Measurements from ENCODE around the gene PRTFDC1. TPM values are rescaled to one million over a fixed set of nuclear protein-coding genes. Genes with fewer than 3 reads are reported as not detected.

PRTFDC1 gene, protein sequence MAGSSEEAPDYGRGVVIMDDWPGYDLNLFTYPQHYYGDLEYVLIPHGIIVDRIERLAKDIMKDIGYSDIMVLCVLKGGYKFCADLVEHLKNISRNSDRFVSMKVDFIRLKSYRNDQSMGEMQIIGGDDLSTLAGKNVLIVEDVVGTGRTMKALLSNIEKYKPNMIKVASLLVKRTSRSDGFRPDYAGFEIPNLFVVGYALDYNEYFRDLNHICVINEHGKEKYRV
- 10 to 100 TPM in 5 of 8 experiments, 1 to 10 TPM in 3; 5.6 to 31.3 (median 10.1) TPM for total RNA-seq

DNA sequence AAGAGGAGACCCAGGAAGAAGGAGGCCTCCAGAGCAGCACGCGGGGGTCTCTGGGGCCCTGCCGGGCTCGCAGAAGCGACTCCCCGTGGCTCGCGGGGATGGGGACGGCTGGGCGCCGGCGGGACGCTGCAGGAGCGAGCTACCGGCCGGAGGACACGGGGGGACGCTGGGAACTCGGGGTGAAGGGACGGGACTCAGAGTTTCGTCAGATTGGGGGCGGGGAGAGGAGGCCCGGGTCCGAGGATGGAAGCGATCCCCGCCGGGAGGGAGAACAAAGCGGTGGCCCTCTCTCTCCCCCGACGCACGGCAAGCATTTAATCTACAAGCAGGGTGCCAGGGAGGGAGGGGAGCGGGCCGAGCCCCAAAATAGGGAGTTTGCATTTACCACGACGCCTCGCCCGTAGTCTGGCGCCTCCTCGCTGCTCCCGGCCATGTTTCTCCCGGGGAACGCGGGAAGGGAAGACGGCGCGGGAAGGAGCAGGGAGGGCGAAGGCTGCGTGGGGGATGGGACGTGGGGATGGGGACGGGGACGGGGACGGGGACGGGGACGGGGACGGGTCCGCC lies at the start of gene PRTFDC1:
PRTFDC1 (minus strand) TSS at position 464 of the 564 bp plus-strand sequence; CDS start at position 433, 31 bp downstream.
- peak within 1 kb of the TSS; percentile 25 to 49 (median 32) for H3K4me3 ChIP-seq
- 0 to 10% methylated on average over 1 to 6 of the region's 56 CpGs; no CpG with 5 or more reads in 8 of the 10 experiments for WGBS, 10 experiments
- peaks cover 28 to 33% of the 10 kb centered on the region in 2 donors for H3K4me1 ChIP-seq (replicated peaks in 1 of 2)
- ATAC-seq (replicated peaks in 6 of 8), result peak; percentile 16 to 70 (median 54)
- in situ Hi-C loops (cut with MboI; ENCODE audit: low pct_unique_long_range_greater_than_20kb in 2 of 9, low sequenced_read_pairs in 9 of 9, unreplicated experiment in 9 of 9), result no loop called here
- peak within 1 kb of the TSS; percentile 88 to 89 for H3K27ac ChIP-seq

DNA sequence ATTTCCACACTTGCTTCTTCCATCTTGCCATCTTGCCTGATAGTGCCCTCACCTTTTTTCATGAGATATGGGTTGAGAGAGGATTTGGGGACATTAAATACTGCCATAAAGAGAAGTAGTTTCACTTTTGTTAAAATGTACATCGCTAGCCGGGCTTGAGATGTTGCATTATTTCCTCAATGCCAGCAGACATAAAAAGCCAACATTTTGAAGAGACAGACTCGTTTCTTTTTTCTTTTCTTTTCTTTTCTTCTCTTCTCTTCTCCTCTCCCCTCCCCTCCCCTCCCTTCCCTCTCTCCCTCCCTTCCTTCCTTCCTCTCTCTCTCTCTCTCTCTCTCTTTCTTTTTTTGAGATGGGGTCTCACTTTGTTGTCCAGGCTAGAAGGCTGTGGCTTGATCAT lies 45.6 kb upstream of the PRTFDC1 start:
- 53 to 100% (median 72%) methylated on average over 1 to 3 of the region's 3 CpGs; no CpG with 5 or more reads in 2 of the 10 experiments for WGBS, 10 experiments
- ATAC-seq (replicated peaks in 6 of 8), result no peak

DNA sequence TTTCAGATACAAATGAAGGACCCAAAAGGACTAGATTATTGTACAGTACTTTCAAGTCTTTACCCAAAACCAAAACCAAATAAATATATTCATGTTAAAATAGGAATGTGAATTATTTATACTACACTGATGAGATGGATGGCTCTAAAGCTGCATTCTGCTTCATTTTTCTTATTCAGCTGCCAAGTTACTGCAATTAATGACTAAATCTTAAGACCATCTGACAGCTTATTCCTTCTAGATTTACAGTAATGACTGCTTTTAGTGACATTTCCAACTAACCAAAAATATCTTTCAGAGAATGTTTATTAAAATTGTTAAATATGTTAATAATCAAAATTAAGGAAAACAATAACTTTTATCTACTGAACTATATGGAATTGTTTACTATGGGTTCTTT lies 42.7 kb upstream of the PRTFDC1 start:
- in situ Hi-C loops (cut with MboI; ENCODE audit: low pct_unique_long_range_greater_than_20kb in 2 of 9, low sequenced_read_pairs in 9 of 9, unreplicated experiment in 9 of 9), result loop anchor here in 1 of 9 experiments (25.0 kb wide), 2 partner anchors 258 to 358 kb away; no protein-coding TSS in a partner anchor
- no peak overlapping the region for H3K27ac ChIP-seq
- H3K4me1 ChIP-seq (replicated peaks in 1 of 2), result no peaks in the 10 kb centered on the region
- no peak overlapping the region for H3K4me3 ChIP-seq
- ATAC-seq (replicated peaks in 6 of 8), result no peak

More for the DNA sequence above, 45.6 kb upstream of the PRTFDC1 start:
- in situ Hi-C loops (cut with MboI; ENCODE audit: low pct_unique_long_range_greater_than_20kb in 2 of 9, low sequenced_read_pairs in 9 of 9, unreplicated experiment in 9 of 9), result loop anchor here in 1 of 9 experiments (25.0 kb wide), 2 partner anchors 261 to 361 kb away; no protein-coding TSS in a partner anchor
- Histone ChIP-seq H3K4me1 (replicated peaks in 1 of 2) (no peaks in the 10 kb centered on the region), H3K27ac (no peak overlapping the region), H3K4me3 (no peak overlapping the region)

DNA sequence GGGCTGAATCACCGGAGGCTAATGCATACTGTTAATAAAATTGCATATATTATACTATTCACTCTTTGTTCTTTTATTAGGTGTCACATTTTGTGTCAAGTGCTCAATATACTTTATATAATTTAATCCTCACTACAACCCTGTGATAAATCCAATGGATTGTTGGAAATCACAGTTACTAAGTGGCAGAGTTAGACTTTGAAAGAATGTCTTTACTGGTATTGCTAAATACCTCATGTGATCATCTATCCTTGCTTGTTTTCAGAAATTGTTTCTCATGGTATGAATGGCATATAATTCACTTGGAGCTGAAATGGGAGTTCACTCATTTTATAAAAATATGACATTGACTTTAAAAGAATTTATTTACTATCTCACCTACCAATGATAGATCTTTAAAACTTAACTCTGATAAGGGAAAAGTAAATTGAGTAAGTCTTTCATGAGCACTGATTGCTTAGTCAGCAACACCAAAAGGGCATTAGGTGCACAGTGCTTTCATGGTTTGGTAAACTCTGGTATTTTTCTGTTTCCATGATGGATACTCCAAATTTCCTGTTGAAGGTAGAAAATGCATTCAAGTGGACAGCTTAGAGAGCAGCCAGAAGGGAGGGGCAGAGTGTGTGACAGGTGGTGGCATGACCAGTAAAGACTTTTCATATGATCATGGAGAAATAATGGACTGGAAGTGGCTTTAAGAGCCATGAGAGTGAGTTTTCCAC lies 41.0 kb upstream of the PRTFDC1 start:
- ATAC-seq (replicated peaks in 6 of 8), result no peak
- Histone ChIP-seq H3K27ac (no peak overlapping the region), H3K4me1 (replicated peaks in 1 of 2) (peaks cover 5% of the 10 kb centered on the region in 2 donors), H3K4me3 (no peak overlapping the region)
- 0 to 100% (median 90%) methylated on average over 1 of the region's 1 CpG for WGBS, 10 experiments
- in situ Hi-C loops (cut with MboI; ENCODE audit: low pct_unique_long_range_greater_than_20kb in 2 of 9, low sequenced_read_pairs in 9 of 9, unreplicated experiment in 9 of 9), result loop anchor here in 1 of 9 experiments (25.0 kb wide), 2 partner anchors 256 to 356 kb away; no protein-coding TSS in a partner anchor

DNA sequence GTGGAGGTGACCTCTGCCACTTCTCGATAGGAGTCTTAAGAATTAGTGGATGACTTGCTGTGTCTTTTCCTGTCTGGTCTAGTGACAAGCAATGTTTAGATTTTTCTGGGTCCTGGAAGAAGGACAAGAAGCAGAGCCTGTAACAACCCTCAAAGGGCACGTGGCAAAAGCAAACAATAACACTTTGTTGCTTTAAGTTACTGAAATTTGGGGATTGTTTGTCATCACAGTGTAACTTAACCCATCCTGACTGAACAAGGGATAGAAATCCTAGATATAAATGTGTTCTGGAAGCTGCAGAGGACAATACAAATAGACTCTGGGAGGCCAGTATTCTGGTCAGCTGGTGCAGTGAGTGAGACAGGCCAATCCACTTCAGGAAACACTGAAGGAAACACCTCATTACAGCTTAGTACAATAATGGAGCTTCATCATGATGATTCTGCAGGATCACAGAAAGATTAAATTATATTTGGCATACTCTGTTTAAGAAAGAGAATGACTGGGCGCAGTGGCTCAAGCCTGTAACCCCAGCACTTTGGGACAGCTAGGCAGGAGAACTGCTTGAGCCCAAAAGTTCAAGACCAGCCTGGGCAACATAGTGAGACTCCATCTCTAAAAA lies 40.2 kb upstream of the PRTFDC1 start:
- H3K27ac ChIP-seq, result no peak overlapping the region
- H3K4me3 ChIP-seq, result no peak overlapping the region
- H3K4me1 ChIP-seq (replicated peaks in 1 of 2), result peaks cover 5% of the 10 kb centered on the region in 2 donors
- 76 to 100% (median 92%) methylated on average over 1 to 3 of the region's 3 CpGs; no CpG with 5 or more reads in 1 of the 10 experiments for WGBS, 10 experiments
- ATAC-seq (replicated peaks in 6 of 8), result no peak
- in situ Hi-C loops (cut with MboI; ENCODE audit: low pct_unique_long_range_greater_than_20kb in 2 of 9, low sequenced_read_pairs in 9 of 9, unreplicated experiment in 9 of 9), result loop anchor here in 1 of 9 experiments (25.0 kb wide), 2 partner anchors 255 to 355 kb away; no protein-coding TSS in a partner anchor

DNA sequence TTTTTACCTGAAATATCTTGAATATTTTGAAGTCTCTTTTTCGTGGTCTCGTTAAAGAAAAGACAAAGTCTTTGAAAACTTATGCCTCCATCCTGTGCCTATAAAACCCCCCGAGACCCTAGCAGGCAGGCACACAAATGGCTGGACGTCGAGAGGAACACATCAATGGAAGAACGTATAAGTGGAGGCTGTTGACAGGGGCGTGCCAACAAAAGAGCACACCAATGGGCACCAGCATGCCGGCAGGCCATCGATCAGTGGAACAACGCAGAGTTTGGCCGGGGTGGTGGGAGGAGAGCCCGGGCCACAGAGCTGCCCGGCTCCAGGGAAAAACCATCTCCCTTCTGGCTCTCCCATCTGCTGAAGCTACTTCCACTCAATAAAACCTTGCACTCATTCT lies 38.9 kb upstream of the PRTFDC1 start:
- no peak for ATAC-seq (replicated peaks in 6 of 8)
- Histone ChIP-seq H3K4me3 (no peak overlapping the region), H3K4me1 (replicated peaks in 1 of 2) (peaks cover 5% of the 10 kb centered on the region in 2 donors), H3K27ac (no peak overlapping the region)
- WGBS, 10 experiments, result 83 to 100% (median 90%) methylated on average over 1 to 11 of the region's 13 CpGs; no CpG with 5 or more reads in 3 of the 10 experiments
- in situ Hi-C loops (cut with MboI; ENCODE audit: low pct_unique_long_range_greater_than_20kb in 2 of 9, low sequenced_read_pairs in 9 of 9, unreplicated experiment in 9 of 9), result loop anchor here in 1 of 9 experiments (25.0 kb wide), 2 partner anchors 254 to 354 kb away; no protein-coding TSS in a partner anchor

DNA sequence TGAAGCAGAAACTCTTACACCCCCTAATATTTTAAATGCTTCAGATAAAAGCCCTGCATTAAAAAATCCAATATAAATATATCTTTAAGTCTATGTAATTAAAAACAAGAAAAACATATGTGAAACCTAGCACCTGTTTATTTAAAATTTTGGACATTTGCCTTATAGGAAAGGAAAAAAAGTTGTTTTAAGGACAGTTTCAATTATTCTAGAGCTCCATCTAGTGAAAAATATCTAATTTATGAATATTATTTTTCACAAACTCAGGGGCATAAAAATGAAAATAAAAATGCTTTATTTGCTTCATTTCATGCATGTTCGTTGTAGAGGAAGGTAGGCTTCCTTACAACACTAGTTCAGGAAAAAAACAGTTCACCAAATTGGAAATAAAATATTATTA lies 37.5 kb upstream of the PRTFDC1 start:
- in situ Hi-C loops (cut with MboI; ENCODE audit: low pct_unique_long_range_greater_than_20kb in 2 of 9, low sequenced_read_pairs in 9 of 9, unreplicated experiment in 9 of 9), result loop anchor here in 1 of 9 experiments (25.0 kb wide), 2 partner anchors 253 to 353 kb away; no protein-coding TSS in a partner anchor
- no peak for ATAC-seq (replicated peaks in 6 of 8)
- Histone ChIP-seq H3K27ac (no peak overlapping the region), H3K4me1 (replicated peaks in 1 of 2) (peaks cover 5% of the 10 kb centered on the region in 2 donors), H3K4me3 (no peak overlapping the region)
- 0 to 91% (median 60%) methylated on average over 1 of the region's 1 CpG; no CpG with 5 or more reads in 1 of the 10 experiments for WGBS, 10 experiments

DNA sequence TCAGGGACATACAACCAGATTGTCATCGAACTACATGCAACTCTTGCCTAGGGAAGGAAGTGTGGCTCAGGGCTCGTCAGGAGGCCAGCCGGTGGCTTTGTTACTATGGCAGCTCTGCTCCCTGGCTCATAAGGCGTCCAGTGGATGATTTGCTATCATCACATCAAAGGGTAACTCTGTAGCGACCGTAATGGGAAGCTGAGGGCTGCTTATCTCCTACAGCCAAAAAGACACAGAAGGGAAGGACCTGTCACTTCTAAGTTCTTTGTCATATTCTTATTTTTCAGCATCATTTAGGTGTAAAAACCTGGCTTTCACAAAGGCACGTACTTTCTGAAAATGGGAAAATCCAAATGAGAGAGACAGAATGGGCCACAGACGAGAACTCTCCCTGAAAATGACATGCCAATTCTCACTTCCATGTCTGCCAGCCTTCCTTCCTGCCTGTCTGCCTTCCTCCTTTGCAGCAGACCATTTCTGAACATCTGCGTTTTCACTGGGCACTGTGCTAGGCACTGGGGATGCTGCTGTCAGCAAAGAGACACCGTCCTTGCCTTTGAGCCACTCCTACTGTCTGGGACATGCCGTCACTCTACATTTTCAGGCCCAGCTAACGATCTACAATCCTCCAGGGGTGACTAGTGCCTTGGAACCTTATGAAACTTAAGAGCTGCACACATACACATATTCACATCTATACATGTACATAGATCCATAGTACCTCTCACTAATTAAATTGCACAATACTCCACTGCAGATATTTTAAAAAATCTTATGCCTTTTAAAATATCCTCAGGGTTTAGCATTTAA lies 36.6 kb upstream of the PRTFDC1 start:
- H3K4me1 ChIP-seq (replicated peaks in 1 of 2), result peaks cover 5% of the 10 kb centered on the region in 2 donors
- 55 to 100% (median 69%) methylated on average over 1 to 9 of the region's 12 CpGs for WGBS, 10 experiments
- H3K4me3 ChIP-seq, result no peak overlapping the region
- H3K27ac ChIP-seq, result no peak overlapping the region
- in situ Hi-C loops (cut with MboI; ENCODE audit: low pct_unique_long_range_greater_than_20kb in 2 of 9, low sequenced_read_pairs in 9 of 9, unreplicated experiment in 9 of 9), result loop anchor here in 1 of 9 experiments (25.0 kb wide), 2 partner anchors 252 to 352 kb away; no protein-coding TSS in a partner anchor
- ATAC-seq (replicated peaks in 6 of 8), result peak in 6 of 8 experiments; percentile 56 to 92 (median 89)

DNA sequence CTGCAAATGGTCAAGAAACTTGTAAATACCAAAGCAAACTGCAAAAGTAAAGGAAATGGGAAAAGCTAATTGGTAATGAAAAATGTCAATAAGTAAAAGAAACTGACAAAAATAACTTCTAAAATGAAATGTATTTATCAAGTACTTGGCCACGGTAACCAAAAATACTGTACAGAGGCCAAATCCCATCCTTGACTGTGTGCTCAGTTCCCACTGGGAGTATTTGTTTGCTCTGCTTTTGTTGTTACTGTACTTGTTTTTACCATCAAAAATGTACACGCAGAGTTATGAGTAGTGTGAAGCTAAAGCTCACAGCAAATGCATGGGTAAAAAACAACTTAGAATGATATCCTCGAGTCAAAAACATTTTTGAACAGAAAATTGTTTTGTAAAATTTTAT lies 32.5 kb upstream of the PRTFDC1 start:
- H3K27ac ChIP-seq, result no peak overlapping the region
- WGBS, 10 experiments, result 14 to 100% (median 50%) methylated on average over 1 to 3 of the region's 3 CpGs; no CpG with 5 or more reads in 1 of the 10 experiments
- H3K4me3 ChIP-seq, result no peak overlapping the region
- in situ Hi-C loops (cut with MboI; ENCODE audit: low pct_unique_long_range_greater_than_20kb in 2 of 9, low sequenced_read_pairs in 9 of 9, unreplicated experiment in 9 of 9), result loop anchor here in 1 of 9 experiments (25.0 kb wide), 2 partner anchors 248 to 348 kb away; no protein-coding TSS in a partner anchor
- H3K4me1 ChIP-seq (replicated peaks in 1 of 2), result peaks cover 5% of the 10 kb centered on the region in 2 donors
- no peak for ATAC-seq (replicated peaks in 6 of 8)

DNA sequence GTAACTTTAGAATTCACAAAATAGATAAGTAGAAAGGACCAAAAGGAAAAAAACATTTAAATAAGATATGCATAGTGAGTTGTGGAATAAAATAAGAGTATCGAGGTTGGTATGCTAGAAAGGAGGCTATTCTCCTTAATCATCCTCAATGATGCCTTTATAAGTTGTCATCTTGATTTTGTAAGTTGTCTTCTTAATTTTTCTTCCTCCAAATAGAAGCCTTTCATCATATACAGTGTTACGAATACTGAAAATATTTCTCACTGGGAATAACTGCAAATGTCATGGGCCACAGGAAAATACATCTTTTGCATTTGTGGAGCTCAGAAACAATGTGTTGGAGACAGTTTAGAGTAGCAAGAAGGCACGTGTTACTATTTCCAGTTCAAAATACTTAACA lies 31.5 kb upstream of the PRTFDC1 start:
- ATAC-seq (replicated peaks in 6 of 8), result peak in 1 of 8 experiments; percentile 42
- in situ Hi-C loops (cut with MboI; ENCODE audit: low pct_unique_long_range_greater_than_20kb in 2 of 9, low sequenced_read_pairs in 9 of 9, unreplicated experiment in 9 of 9), result loop anchor here in 1 of 9 experiments (25.0 kb wide), 2 partner anchors 247 to 347 kb away; no protein-coding TSS in a partner anchor
- no peak overlapping the region for H3K4me3 ChIP-seq
- WGBS, 10 experiments, result 2 to 94% (median 76%) methylated on average over 1 to 3 of the region's 3 CpGs
- no peak overlapping the region for H3K27ac ChIP-seq
- H3K4me1 ChIP-seq (replicated peaks in 1 of 2), result peaks cover 4% of the 10 kb centered on the region in 2 donors

DNA sequence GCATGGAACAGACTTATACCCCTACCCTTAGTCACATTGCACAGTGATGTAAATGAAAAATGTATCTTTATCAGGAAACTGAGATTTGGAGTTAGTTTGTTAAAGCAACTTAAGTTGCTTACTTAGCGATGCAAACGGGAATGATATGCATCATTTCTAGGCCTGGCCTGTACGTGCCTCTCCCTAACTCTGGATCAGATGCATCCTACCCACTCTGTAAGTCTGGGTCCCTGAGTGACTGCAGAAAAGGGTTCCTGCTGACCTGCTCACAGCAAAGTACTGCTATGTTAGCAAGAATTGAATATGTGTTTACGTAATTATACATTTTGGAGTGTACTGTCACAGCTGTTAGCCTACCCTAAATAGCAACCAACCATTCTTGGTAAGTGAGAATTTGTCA lies 30.7 kb upstream of the PRTFDC1 start:
- Histone ChIP-seq H3K4me3 (no peak overlapping the region), H3K27ac (no peak overlapping the region), H3K4me1 (replicated peaks in 1 of 2) (no peaks in the 10 kb centered on the region)
- in situ Hi-C loops (cut with MboI; ENCODE audit: low pct_unique_long_range_greater_than_20kb in 2 of 9, low sequenced_read_pairs in 9 of 9, unreplicated experiment in 9 of 9), result loop anchor here in 1 of 9 experiments (25.0 kb wide), 2 partner anchors 246 to 346 kb away; no protein-coding TSS in a partner anchor
- ATAC-seq (replicated peaks in 6 of 8), result peak in 3 of 8 experiments; percentile 73 to 81 (median 81)
- WGBS, 10 experiments, result 0 to 100% (median 98%) methylated on average over 1 to 4 of the region's 4 CpGs; no CpG with 5 or more reads in 3 of the 10 experiments

All from motor neuron (in vitro differentiated cells).